HG02759 (cell line): Measurements from ENCODE around the gene EFNA5.

Source experiments
- ATAC-seq: cut with Tn5 transposase; IDR thresholded peaks from one replicate; pipeline ENCODE4 v1.9.1; 2021; ENCODE audit warnings: mild to moderate bottlenecking, moderate library complexity; ENCODE audit not compliant: unreplicated experiment

EFNA5 gene

DNA sequence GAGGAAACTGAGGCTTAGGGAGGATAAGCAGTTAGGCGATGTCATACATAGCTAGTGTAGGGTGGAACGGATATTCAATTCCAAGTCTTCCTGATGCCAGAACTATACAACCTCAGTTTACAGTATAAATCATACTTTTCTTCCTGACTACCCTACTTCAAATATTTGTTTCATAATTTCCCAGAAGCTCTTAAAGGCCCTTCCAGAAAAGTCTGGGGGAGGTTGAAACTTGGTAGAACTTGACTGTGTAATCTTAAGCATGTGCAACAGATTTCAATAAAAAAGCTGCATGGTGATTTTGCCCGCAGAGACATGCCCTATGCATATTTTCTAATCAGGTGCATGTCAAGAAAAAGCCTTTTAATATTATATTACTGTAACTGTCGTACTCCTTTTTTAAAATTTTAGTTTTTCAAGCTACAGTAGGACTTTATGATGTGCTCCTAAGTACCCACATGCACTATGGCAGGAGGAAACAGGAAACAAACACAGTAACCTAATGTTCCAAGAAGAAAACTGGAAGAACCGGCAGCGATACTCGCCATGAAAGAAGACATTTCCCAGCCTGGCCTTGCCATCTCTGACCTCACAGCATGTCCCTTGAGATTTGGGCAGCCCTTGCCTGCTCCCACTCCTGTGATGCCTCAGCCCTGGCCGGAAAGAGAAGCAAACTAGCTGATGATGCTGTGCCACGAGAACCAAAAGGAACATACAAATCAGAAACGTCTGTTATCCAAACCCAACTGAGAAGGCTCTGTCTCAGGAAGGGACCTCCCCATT is 266.0 kb downstream of the EFNA5 start:
- no peak for ATAC-seq

DNA sequence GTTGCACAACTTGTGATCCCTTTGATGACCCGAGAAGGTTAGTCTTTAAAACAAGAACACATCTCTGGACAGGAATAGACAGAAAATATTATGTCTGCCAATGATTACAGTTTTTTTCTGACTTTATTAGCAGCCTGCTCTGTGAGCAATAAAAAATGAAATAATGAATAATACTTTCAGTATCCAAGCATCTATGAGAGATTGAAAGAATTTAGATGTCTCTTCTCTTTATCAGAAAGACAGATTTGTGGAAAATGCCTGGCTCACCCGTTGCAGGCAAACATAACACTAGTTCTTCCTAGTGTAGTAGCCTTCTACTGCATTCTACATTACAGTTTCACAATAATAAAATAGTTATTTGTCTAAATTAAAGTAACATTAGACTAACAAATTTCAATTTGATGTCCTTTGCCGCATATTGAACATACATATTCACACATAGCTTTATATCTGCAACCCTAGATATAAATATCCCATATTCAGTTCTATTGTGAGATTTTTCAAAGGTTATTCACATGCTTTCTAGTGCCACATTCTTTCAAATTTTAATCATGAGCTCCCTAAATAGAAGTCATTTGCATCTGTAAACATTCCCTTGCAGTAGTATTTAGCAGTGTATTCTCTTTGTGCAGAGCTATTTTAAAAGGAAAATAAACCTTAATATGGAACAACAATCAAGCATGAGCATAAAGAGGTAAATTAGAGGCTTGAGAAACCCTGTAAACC is 267.3 kb downstream of the EFNA5 start:
- no peak for ATAC-seq

DNA sequence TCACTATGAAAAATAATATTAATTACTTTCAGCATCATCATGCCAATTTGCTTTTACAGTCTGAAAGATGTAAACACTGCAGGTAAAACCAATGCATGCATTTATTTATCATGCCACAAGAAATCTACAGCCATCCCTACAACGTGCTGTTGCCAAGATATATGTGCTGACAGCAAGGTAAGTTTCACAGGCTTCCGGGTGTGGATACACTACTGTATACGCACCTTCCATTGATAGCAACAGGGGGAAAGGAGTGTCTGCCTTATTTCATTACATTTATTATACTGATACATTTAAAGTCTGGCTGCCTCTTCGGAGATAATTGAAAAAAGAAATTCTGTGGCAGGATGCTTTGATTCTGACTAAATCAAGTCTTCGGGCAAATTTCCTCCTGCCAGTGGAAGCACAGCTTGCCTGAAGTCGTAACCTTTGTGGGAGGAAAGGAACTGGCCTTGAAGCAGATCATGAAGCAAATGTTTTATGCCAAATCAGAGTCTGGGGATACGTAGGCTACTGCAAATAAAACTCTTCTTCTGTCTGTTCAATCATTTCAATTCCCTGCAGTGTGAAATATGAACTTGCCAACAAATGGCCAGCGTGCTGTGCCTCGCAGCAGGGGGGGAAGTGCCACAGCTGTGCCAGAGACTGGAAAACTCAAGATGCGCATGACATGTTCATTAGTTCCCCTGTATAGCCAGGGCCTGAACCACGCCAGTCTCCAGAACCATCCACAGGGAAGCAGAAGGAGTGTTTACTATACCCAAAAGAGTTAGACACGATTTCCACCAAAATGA is 268.1 kb downstream of the EFNA5 start:
- no peak for ATAC-seq

DNA sequence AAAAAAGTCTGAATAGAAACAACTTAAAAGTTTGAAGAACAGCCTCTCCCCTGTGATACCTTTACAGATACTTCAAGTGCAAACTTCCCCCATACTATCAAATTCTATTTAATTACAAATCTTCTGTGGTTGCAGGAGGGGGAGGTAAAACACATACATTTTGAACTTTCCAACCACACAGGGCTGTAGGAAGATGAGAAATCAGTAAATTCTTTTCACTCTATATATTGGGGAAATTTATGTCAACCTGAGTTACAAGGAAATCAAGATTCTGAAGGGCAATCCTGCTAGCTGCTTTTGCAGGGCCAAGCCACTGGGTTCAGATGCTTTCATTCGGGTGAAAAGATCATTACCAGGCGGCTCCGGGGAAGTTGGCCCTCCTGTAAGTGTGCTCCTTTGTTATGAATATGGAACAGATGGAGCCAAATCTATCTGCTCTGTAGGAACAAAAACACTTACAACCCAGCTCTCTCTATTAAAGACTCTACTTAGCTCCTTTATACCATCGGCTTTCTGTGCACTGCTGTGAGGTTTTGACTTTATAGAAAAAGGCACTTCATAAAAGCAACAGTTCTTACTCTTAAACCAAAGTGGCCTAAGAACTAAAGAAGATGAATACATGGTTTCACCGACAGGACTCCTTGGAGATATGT is 269.1 kb downstream of the EFNA5 start:
- no peak for ATAC-seq

DNA sequence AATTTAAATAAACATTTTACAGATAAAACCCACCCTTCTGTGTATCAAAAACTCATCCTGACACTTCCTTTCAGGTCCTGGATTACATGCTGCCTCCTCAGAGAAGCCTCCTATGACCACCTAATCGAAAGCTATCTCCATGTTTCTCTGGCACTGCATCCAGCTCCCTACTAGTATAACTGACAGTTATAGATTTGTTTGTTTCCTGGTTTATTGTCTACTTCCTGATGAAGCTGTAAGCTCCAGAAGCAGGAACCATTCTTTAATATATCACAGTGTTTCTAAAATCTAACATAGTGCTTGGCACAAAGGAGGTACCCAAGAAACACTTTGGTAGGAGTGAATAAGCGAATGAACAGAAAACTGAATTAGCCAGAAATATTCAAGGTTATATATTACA is 270.4 kb downstream of the EFNA5 start:
- no peak for ATAC-seq

DNA sequence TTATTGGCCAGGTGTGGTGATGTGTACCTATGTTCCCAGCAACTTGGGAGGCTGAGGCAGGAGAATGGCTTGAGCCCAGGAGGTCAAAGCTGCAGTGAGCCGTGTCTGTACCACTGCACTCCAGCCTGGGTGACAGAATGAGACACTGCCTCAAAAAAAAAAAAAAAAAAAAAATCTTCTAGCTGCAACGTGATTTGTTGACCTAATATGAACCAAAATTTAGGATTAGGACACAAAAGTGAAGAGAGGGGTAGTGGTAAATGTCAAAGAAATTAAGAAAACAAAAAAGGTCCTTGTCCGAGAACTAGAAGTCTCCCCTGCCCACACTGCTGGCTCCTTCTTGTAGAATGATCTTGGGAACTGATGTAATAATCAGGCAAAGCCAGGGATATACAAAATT is 272.0 kb downstream of the EFNA5 start:
- no peak for ATAC-seq

DNA sequence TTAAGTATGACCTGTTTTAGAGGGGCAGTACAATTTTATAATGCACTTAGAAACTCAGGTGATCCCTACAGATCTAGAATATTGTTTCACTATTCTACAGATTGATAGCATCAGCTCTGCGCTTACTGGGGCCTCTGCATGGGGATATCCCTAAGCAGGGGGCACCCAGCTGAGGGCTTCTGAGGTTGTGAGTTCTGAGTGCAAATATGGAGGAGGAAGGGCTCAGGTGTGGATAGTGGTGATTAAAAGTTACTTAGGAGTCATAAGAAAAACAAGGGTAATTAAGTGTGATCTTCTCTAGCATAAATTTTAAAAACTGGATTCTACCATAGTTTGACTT is 274.4 kb downstream of the EFNA5 start:
- peak; percentile 50 for ATAC-seq

DNA sequence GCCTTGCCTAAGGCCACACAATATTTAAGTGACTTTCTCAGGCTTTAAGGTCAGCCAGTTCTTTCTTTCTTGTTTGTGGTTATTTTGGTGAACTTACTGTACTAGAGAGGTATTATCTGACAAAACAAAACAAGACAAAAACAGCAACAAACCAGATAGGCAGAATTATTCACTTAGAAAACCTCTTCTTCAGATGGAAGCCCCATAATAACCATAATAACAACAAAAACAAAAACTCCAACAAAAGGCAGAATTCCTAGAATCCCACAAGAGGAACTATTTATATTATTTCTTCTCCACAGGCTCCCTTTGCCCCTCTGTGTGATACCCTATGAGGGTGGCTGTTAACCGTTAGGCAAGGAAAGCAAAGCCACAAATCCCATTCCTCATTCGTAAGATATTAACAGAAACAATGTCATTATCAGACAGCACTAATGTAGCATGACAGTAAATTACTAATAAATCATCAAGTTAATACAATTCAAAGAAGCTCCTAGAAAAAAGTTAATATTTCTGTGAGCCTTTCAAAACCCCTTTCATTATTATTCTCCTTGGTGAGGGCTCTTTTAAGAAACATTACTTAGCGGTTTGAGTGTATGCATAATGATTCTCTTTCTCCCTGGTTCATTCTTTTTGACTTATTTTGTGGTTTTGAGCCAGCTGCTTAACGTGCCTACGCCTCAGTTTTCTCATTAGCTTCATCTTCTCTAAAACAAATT is 274.9 kb downstream of the EFNA5 start:
- peak; percentile 87 for ATAC-seq

DNA sequence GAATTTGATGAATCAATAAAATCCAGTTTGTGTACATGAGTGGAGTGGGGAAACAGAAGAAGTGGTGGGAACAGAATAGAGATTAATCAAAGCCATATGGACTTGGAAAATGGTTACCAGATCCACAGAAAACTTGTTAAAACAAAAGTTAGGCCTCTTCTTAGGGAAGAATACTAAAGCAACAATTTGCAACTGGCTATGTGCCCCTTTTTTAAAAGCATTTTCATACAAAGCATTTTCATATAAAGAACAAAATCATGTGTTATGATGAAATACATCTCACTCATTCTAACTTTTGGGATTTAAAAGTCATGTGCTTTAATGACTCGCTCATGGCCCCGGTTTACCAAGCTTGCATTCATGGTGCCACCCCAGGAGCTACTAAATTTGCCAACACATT is 276.9 kb downstream of the EFNA5 start:
- ATAC-seq, result no peak

DNA sequence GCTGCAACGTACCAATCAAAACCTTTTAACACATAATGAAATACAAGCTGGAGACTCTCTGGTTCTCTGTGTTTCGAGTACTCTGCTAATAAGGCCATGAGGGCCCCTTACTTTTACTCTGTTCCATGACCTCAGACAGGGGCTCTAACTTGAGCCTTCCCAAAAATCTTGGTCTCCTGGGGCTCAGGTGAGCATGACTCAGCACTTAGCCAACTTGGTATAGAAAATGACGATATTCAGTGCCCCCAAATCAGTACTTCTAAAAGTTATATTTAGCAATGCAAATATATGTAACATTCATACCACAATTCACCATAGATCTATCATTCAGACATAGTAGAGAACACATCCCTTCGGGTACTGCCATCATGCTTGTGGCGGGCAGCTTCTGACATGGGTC is 278.9 kb downstream of the EFNA5 start:
- no peak for ATAC-seq

DNA sequence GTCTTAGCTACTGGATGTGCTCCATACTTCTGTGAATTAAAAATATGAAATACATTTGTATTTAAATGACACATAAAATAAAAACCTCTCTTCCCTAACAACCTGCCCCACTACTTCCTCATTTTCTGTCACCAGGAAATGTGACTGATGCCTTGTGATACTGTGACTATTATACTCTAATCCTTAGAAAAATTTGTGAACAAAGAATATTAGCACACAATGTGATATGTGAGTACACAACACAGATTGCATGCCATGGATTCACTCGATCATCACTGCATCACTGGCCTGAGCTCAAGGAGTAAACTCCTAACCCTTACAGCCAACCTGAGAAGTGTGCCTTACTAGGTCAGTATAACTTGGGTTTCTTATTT is 281.0 kb downstream of the EFNA5 start:
- no peak for ATAC-seq

DNA sequence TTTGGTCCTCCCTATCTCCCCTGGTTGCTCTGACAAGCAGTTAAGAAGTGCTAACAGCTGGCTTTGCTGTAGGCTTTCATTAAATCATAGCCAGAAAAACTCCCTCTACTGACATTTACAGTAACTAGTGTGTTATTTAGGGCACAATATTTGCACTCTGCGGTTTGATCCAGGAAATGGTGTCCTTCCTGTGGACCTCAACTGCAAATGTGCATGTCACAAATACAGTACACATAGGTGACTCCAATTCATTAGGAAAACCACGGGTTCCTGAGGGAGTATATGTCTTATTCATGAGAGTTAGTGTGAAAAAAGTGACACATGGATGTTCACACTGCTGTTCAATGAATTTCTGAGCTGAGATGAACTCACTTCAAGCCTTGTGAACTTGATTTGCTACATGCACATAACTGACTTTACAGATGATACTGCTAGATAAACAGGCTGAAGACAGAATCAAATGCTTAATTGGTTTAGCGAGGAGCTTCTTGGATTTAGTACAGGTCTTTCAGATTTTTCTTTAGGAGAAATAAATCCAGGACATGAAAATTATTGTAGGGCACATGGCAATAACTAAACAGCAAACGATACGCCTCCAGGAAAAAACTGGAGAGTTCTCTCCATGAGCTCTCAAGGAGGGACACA is 281.5 kb downstream of the EFNA5 start:
- ATAC-seq, result peak; percentile 84

DNA sequence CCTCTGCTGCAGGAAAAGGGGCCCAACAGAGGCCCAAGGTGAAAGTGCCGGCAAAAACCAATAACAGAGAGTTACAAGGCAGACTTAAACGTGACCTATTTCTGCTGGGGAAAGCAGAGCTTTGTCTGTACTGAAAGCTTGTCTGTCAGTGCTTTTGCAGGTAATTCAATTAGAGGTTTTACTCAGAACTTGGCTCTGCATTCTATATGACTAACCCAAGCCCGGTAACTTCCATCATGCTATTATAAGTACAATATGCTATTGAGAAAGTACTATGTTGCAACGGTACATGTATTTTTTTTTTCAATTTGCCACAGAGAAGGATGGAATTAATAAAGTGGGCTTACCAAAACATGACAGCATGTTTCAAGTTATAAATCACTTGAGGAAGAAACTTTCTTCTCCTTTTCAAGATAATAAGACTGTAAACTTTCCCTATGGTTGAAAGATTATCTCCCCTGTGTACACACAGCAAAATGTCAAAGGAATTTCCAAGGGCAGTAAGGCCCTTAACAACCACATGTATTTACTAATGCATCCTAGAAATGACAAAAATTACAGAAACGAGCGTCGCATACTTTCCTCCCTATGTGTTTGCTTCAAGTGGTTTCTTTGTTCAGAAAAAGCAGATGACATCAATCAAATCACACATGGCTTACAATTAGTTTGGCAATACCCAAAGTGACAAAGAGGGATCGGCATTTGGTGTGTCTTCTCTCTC is 282.4 kb downstream of the EFNA5 start:
- ATAC-seq, result peak; percentile 58

DNA sequence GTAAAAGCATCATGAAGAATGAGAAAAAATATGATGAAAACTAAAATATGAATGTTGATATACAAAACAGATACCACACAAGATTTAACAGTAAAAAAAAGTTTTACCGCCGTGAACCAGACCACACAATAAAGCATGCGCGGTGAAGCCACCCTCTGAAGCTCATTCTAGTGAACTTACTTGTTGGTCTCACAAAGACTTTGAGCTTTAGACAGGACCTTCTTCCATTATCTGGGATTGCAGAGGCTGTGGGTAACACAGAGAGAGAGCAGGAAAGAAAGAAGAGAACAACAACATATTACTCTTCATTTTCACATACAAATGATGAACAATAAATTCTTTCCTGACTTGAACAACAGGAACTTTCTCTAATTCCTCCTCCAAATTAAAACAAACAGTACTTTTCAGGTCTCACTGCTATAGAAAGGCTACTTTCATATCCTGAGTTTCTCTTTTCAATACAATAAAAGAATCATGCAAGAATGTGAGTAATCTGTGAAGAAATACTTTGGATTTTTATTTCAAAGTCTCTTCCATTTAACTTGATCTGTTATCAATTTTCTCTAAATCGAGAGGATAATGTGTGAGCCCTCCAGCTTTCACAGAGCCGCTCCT is 283.1 kb downstream of the EFNA5 start:
- ATAC-seq, result peak; percentile 2

DNA sequence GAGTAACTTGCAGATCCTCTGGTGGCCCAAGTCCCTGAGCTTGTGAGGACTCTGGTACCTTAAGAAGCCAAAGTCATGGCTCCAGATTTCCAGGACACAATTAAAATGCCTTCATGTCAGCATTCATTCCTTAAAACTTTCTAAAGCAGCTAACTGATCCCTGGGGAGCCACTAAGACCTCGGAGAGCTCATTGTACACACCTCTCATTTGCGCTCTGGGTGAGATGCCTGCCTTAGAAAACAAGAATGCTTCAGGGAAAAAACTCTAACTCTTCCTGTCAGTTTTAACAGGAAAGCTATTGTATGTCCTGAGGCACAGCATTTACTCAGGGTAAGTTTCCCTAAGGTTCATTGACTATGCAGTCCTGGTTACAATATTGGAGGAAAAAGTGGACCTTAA is 285.0 kb downstream of the EFNA5 start:
- no peak for ATAC-seq

DNA sequence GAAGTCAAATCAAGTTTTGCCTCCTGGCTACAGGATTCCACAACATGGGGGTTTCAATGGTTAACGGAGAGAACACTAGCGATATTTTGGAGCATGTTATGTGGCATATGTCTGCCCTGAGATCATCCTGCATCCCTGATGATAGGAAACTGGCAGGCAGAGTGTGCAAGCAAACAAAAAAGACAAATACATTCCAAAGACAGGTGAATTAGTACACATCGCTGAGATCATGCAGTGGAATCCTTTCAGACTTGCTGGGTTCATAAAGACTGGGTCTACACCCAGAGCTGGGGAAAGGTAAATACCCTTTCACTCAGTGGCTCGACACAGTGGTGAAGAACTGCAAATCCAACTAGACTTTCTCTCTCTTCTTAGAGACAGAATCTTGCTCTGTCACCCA is 286.5 kb downstream of the EFNA5 start:
- no peak for ATAC-seq

DNA sequence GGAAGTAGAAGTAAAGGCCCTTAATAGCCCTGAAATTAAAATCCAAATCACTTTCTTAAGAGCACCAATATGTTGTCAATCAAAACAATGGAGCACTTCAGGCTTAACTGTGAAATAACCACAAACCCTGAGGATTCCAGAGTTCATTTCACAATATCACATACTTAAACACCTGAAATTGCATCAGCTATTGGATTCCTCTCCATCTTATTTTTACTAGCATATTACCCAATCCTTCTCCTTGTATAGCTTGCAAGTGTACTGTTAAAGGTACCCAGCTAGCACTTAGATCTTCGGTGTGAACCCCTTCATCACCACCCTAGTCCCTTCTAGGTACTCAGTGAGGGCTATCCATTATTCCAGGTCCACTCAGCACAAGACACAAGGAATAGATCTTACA is 287.3 kb downstream of the EFNA5 start:
- ATAC-seq, result no peak

DNA sequence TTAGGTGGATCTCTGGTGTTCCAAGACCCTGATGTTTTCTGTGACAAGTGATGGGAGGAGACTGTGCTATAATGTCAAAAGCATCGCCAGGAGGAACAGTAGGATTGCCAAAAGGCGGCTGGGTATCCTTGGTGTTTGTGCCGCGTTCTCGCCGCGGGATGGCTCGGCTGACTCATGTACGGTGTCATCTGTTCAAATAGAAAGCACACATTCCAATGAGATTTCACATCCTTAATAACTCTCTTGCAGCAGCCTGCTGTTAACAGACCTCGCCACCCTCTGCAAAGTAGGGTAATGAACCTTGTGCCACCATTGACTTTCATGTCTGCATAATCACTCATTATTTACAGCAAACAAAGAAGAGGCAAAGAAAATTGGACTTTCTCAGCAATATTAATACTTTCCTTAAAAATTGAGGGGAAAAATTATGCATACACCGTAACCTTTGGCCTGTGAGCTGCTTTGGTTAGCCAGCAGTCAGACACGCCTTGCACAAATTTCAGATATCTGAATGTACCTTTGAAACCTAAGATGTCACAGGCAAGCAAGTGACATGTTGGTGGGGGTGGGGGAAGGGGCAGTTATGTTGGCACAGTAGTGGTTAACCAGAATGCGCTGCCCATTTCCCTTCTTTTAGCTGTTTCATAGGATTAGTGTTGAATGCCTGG is 289.4 kb downstream of the EFNA5 start:
- no peak for ATAC-seq

DNA sequence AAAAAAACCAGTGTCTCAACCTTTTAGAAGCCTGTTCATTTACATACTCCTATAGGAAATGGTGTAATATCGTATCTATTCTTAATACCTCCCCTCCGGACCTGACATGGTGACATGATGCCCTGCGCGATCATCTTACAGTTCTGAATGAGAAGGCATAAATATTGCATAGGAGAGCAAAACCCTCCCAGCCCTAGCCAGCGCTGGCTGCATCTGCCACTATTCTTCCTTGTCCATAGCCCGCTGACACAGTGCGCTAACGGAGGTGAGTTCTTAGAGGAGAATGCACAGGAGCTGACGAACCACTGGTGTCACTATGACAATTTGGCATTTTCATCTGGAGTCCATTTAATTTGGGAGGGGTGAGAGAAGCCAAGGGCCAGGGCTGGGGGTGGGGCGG is 290.1 kb downstream of the EFNA5 start:
- ATAC-seq, result no peak
